LHCN-M2 (cell line): ENCODE results near the gene HRH2. TPM values are rescaled to one million over a fixed set of nuclear protein-coding genes. Genes with fewer than 3 reads are reported as not detected.
A peak's percentile ranks its signal among the peaks of the same experiment; 100 is the strongest.
"Not testable (repeated sequence)": the region's sequence is repeated elsewhere in the genome, so short reads cannot be mapped to it uniquely, and the experiment has no call there.

Experiments used
- DNase-seq: peaks from one replicate; pipeline ENCODE4 v3.0.0-alpha.2; 2012; ENCODE audit warnings: low read depth
- total RNA-seq: library from RNA; depleted of rRNA; stranded (reverse); fragments of >200 nt; gene quantifications from 2 replicates; pipeline ENCODE4 v1.2.3, GENCODE V29; 2014

Gene HRH2
- total RNA-seq, 1 experiment from 2014 or later = not detected

DNA sequence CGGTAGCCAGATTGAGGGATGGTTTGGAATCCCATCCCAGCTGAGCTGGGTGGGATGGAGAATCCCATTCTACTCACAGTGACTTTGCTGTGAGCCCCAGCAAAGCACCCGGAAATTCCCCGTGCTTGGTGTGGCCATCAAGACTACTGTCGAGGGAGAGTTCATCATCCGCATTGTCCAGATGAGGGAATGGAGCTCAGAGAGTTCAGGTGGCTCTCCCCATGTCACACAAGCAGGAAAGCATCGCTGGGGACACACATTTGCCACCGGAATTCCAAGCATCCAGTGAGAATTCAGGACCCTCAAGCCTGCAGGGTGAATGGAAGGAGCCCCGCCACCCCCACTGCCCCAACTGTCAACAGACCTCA is 54.4 kb downstream of the HRH2 start:
- DNase-seq = no peak

GRCh38 chr5:175712681-175713085 is 54.8 kb downstream of the HRH2 start:
- no peak for DNase-seq

DNA sequence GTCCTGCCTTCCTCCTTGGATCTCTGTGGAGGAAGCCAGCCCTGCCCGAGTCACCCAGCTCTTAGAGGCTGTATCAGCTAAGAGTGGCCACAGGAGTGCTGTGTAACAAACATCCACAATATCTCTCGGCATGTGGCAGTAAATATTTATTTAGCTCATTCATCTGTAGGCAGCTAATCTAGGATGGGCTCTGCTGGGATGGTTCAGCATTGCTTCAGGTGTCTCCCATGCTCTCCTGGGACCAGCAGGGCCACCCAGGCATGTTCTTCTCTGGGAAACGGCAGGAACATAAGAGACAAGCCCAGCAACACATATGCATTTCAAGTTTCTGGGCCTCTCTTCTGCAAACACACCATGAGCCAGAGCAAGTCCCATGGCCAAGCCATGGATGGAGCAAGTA is 56.1 kb downstream of the HRH2 start:
- DNase-seq = no peak

GRCh38 chr5:175714479-175715085 is 56.7 kb downstream of the HRH2 start:
- DNase-seq = no peak

- no peak for DNase-seq
These were observed 58.0 kb downstream of the HRH2 start for GRCh38 chr5:175715627-175716522.

DNA sequence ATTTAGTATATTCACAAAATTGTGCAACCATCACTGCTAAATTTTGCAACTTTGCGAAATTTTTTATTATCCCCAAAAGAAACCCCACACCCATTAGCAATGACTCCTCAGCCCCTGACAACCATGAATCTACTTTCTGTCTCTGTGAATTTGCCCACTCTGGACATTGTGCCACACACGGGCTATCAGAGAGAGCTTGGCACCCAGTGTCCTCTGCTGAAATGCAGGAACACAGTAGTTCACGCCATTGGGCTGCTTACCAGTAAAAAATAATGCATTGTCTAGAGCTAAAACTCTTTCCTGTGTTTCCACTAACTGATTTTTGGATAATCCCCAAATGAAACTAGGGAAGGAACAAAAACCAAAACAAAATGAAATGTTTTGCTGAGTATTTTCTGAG is 60.0 kb downstream of the HRH2 start:
- DNase-seq = no peak

GRCh38 chr5:175718401-175719108 is 60.7 kb downstream of the HRH2 start:
- DNase-seq = no peak

DNA sequence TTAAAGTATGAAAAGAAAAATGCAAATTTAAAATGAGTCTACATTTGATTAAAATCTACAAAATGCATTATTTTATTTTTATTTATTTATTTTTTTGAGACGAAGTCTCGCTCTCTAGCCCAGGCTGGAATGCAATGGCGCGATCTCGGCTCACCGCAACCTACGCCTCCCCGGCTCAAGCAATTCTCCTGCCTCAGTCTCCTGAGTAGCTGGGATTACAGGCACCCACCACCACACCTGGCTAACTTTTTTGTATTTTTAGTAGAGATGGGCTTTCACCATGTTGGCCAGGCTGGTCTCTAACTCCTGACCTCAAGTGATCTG is 61.2 kb downstream of the HRH2 start:
- not testable (repeated sequence) for DNase-seq

DNA sequence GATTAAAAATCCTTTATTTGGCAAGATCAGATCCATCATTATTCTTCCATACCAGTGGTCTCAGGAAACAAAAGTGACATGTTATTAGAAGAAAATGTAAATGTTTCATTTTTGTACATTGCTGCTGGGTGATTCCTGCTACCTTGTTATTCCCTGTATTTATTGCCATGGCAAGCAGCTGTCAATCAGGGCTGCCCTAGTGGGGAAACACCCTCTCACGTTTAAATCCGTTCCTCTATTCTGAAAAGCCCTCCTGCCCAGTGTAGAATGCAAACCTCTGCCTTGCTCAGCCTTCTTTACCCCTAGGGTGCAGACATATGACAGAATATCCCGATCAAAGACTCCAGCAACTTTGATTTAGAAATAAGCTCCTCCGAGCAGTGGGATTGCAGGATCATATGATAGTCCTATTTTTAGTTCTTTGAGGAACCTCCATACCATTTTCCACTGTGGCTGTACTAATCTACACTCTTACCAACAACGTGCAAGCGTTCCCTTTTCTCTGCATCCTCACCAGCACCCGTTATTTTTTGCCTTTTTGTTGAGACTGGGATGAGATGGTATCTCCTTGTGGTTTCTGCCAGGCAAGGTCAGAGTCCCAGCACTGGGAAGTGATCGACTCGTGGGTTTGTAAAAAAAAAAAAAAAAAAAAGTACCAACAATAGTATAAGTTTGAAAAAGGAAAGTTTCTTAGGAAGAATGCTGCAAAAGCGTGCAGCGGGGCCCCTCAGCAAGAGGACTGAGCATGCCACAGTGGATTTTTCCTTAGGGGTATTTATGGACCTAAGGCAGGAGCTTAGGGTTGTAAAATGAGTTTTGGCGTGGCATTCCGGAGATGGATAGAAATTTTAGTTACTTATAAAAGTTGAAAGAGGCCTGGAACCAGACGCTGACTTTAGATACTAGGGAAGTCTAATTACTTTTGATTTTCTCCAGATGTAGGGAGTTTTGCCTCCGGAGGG is 66.7 kb downstream of the HRH2 start:
- DNase-seq = no peak

- no peak for DNase-seq
These were observed 70.4 kb downstream of the HRH2 start for GRCh38 chr5:175728316-175728715.

DNA sequence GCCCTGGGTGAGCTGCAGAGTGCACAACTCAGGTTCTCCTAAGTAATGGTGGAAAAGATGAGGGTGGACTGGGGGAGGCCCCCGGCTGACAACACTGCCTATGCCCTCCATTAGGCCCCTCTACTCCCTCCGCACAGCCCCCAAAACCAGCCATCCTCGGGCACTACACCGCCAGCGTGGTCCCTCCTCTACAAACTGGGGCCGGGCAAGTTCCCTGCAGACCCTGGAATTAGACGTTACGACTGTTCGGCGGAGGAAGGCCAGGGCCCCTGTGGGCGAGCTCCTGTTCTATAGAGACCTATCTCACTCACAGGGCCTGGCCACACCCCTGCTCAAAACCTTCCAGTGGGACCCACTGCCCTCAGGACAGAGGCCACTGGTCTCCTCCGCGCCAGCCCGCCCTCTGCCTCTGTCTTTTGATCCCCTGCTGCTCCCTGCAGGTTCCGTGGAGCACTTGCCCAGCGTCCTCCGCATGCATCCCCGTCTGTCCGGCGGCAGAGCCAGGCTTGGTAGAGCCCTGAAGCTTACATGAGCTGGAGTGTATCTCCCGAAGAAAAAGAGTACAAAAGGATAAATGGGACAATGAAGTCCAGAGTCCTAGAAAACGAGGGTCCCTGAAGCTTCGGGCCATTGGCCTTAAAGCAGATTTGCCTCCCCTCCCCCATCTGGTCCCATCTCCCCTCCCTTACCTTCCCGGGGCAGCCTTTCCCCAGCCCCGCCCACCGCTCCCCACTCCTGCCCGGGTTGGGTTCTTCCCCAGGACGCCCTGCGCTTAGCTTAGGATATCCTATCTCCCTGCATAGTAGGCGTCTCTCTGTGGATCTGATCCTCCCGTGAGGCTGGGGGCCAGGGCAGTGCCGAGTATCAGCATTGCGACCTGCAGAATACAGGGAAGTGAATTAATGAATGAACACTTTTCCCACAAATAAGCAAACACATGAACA is 71.3 kb downstream of the HRH2 start:
- DNase-seq = no peak

DNA sequence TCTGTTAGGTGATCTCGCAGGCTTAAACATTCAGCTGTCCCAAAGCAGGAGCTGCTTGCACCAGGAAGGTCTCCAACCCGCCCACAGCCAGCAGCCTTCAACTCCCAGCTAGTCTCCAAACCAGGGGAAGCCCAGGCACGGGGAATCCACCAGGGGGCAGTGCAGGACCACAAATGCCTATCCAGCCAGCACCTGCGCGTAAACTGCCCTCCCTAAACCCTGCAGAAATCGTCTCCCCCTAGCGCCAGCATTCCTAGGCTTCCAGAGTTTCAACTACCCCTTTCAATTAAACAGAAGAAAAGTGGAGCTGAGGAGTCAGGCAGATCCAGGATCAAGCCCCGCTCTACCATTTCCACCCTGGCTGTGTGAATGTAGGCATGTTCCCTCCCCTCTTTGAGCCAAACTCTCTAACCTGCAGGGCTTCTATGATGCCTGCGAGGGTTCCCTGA is 72.0 kb downstream of the HRH2 start:
- peak; percentile 76 for DNase-seq

DNA sequence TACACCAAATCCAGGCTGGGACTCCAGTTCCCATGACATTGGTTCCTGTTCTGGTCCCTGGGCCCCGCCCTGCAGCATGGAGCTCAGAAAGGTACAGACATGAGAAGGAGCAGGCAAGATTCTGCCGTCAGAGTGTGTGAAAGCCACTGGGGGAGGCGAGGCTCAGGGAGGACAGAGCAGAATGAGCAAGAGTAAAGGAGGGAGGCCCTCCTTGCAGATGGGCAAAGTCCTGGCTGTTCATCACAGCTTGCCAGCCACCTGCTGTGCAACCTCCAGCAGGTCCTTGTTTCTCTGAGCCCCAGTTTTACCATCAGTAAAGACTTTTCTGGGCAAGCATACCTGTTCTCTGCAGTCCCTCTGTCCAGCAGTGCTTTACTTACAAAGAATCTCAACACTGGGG is 73.3 kb downstream of the HRH2 start:
- no peak for DNase-seq

DNA sequence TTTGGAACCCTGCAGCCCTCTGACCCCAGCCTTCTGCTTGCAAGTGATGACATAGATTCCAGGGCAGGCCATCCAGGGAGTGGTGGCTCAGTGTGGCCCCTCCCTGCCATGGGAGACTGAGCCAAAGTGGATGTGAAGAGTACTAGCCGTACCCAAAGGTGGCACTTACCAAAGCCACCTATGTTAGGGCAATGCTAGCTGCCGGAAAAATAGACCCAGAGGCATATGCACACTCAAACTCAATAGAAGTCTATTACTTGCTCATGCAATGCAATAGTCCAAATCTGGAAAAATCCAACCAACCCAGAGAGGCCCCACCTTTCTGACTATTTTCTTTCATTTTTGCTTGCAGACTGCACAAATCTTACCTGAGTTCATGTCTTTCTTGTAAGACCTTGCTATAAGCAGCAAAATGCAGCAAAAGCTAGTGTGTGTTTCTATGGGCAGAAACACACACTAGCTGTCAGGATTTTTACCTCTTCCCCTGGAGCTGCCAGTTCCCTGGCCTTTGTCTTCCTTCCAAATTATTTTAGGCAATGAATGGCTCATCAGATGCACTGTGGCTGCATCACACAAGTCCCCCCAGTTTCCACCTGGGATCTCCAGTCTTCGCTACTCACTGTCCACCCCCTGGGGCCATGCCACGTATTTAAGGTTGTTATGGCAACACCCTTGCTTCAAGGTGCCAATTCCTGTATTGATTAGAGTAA is 74.0 kb downstream of the HRH2 start:
- no peak for DNase-seq

- DNase-seq = no peak
These were observed 75.1 kb downstream of the HRH2 start for GRCh38 chr5:175733017-175733416.

DNA sequence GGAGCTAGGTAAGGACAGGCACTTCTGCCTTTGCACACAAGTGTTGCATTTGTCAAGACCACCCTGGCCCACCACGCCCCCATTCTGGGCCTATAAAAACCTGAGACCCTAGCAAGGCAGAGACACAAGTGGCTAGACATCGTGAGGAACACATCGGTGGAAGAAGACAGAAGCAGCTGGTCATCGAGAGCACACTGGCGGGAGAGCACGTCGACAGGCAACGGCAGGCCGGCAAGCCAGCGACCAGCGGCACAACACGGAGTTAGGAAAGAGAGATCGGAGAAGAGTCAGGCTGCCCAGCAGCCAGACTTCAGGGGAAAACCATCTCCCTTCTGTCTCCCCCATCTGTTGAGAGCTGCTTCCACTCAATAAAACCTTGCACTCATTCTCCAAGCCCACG is 76.1 kb downstream of the HRH2 start:
- no peak for DNase-seq

GRCh38 chr5:175734501-175734900 is 76.6 kb downstream of the HRH2 start:
- DNase-seq = no peak

DNA sequence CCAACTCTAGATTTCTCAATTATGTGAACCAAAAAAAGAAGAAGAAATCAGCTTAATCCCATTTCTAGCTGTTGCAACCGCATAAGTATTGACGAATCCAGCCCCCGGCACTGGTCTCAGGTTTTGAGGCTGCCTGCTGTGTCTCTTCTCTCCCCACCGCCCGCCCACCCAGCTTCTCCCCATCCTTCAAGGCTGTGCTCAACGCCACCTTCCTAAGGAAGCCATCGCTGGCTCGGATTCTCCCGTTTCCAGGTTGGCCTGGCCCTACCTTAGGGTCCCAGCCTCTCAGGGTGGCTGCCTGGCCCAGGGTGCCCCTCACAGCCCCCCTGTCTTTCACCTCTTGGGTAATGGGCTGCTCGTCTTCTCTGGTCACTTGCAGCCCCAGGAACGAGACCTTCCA is 77.8 kb downstream of the HRH2 start:
- no peak for DNase-seq

GRCh38 chr5:175736652-175737051 is 78.8 kb downstream of the HRH2 start:
- no peak for DNase-seq

DNA sequence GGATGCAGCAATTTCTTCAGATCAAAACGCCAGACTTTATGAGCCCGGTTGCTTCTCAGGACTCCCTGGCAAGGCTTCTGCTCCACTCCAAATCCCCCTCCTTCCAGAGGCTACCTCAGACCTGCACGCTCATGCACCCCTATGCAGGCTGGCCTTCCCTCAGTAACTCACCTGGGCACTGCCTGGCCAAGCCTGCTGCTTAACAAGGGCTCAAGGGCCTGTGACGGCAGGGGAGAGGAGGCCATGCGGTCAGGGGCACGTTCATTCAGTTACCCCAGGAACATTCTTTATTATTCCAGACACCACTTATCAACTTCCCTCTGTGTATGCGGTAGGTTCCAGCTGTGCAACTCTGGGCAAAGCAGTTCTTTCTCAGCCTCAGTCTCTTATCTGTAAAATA is 79.6 kb downstream of the HRH2 start:
- DNase-seq = no peak
